Measurements from ENCODE around the gene IL15. TPM values are rescaled to one million over a fixed set of nuclear protein-coding genes. Genes with fewer than 3 reads are reported as not detected.
A peak's percentile ranks its signal among the peaks of the same experiment; 100 is the strongest.
"Not testable (repeated sequence)": the region's sequence is repeated elsewhere in the genome, so short reads cannot be mapped to it uniquely, and the experiment has no call there.

The IL15 gene
- total and polyA plus RNA-seq, 2 of the 4 experiments (the other 2 are of a cell fraction): 5.0 to 5.2 TPM

DNA sequence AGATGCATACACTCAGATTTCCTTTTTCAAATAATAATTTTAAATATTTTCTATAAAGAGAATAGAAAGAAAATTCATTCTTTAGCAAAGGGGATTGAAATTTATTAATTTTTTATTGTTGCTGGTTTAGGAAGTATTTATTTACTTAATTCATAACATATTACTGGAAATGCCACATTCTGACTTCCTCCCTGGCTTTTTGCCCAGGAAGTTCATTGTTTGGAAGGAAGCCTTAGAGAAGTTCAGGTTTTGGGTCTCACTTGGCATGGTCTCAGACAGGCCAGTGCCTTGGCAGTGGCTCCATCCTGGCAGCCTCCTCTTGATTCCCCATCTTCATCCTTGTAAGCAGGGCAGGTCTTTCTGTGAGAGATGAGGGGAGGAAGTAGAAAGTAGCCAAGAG lies 50.5 kb downstream of the IL15 start:
- Histone ChIP-seq H3K4me2 (ENCODE audit: low read depth, low read length) (no peak overlapping the region), H2BK15ac (ENCODE audit: low read depth, low read length) (peak overlapping the region; percentile 90; the same call in 2 of the 3 replicates), H3K4me3 (ENCODE audit: insufficient read depth, low read depth, low read length) (no peak overlapping the region), H3K14ac (replicated peaks; ENCODE audit: low read depth, low read length) (peak overlapping the region; percentile 57; the same call in 1 of the 2 replicates), H3K23ac (ENCODE audit: low read depth, low read length) (no peak overlapping the region), H4K8ac (ENCODE audit: low read depth in 2 of 2, low read length in 2 of 2) (no peak overlapping the region), H3K4me1 (ENCODE audit: control insufficient read depth, insufficient read depth, low read length) (no peaks in the 10 kb centered on the region), H3K36me3 (ENCODE audit: control insufficient read depth, insufficient read depth, low read length) (no peaks in the 10 kb centered on the region), H3K27ac (ENCODE audit: insufficient read depth, low read length) (no peak overlapping the region), H3K56ac (ENCODE audit: extremely low read depth, insufficient read depth, low read length) (no peak overlapping the region), H4K91ac (ENCODE audit: insufficient read depth, low read depth, low read length) (no peak overlapping the region; the same call in 1 of the 2 replicates), H2BK5ac (ENCODE audit: low read depth, low read length, poor library complexity, severe bottlenecking) (no peak overlapping the region), H2AK5ac (ENCODE audit: low read depth, low read length) (peak overlapping the region; percentile 89; the same call in 1 of the 2 replicates), H4K20me1 (ENCODE audit: insufficient read depth, low read length) (no peaks in the 10 kb centered on the region), H2BK120ac (ENCODE audit: low read depth, low read length) (peak overlapping the region; percentile 6; the same call in 1 of the 2 replicates), H3K27me3 (ENCODE audit: control insufficient read depth, insufficient read depth, low read length) (no peaks in the 10 kb centered on the region), H2AK9ac (replicated peaks; ENCODE audit: low read depth, low read length, poor library complexity) (no peak overlapping the region), H2AFZ (replicated peaks; ENCODE audit: low read length, poor library complexity) (peak overlapping the region; percentile 63), H3K9ac (ENCODE audit: low read depth, low read length) (no peak overlapping the region), H3K18ac (ENCODE audit: low read depth, low read length) (no peak overlapping the region), H3K9me1 (ENCODE audit: insufficient read depth, low read length) (0 out of 2 replicates have a peak, but pooled peaks cover 6% of the 10 kb centered on the region), H3K79me1 (ENCODE audit: low read depth in 1 of 2, low read length in 2 of 2) (peaks cover 0 to 3% of the 10 kb centered on the region in 2 experiments; a peak in 1 of 4 replicates), H4K5ac (ENCODE audit: low read depth, low read length) (no peak overlapping the region), H2BK20ac (ENCODE audit: low read depth, low read length) (no peak overlapping the region), H3K4ac (ENCODE audit: low read depth, low read length) (0 out of 2 replicates have a peak overlapping the region, but pooled peaks have one; percentile 35), H3K9me3 (ENCODE audit: control insufficient read depth, insufficient read depth, low read length) (no peaks in the 10 kb centered on the region)
- DNase-seq (no peak), ATAC-seq (ENCODE audit: low read depth) (no peak)
- no peak for TF ChIP-seq MXI1 (IDR thresholded peaks at IDR 0.05; ENCODE audit: borderline replicate concordance, low read depth, low read length)
- TF ChIP-seq CEBPB (IDR thresholded peaks at IDR 0.05; ENCODE audit: low read depth, low read length): no peak
- no peak for TF ChIP-seq ELK1 (IDR thresholded peaks at IDR 0.05; ENCODE audit: borderline replicate concordance, low read depth, low read length)
- TF ChIP-seq BHLHE40 (IDR thresholded peaks at IDR 0.05; ENCODE audit: low read depth, low read length): no peak
- TF ChIP-seq MAZ (IDR thresholded peaks at IDR 0.05; ENCODE audit: borderline replicate concordance, low read depth, low read length): no peak
- no peak for TF ChIP-seq NFE2L2 (IDR thresholded peaks at IDR 0.05; ENCODE audit: low read depth, low read length)
- TF ChIP-seq FOS (IDR thresholded peaks at IDR 0.05; ENCODE audit: low read depth, low read length): no peak
- no peak for TF ChIP-seq MAFK (IDR thresholded peaks at IDR 0.05; ENCODE audit: low read depth, low read length)
- no peak for TF ChIP-seq POLR2A (IDR thresholded peaks at IDR 0.05; ENCODE audit: low read depth, low read length)
- dilution Hi-C loops (cut with HindIII; ENCODE audit: low sequenced_read_pairs, unreplicated experiment): no loop called here
- POLR2A ChIA-PET (ENCODE audit: unreplicated experiment): no interaction called here
- in situ Hi-C loops (cut with MboI; ENCODE audit: low sequenced_read_pairs): no loop called here
- no TSS peak for BruUV-seq (replicated peaks)
- CTCF ChIA-PET: no interaction called here
- intact Hi-C loops (cut with micrococcal nuclease): no loop called here

DNA sequence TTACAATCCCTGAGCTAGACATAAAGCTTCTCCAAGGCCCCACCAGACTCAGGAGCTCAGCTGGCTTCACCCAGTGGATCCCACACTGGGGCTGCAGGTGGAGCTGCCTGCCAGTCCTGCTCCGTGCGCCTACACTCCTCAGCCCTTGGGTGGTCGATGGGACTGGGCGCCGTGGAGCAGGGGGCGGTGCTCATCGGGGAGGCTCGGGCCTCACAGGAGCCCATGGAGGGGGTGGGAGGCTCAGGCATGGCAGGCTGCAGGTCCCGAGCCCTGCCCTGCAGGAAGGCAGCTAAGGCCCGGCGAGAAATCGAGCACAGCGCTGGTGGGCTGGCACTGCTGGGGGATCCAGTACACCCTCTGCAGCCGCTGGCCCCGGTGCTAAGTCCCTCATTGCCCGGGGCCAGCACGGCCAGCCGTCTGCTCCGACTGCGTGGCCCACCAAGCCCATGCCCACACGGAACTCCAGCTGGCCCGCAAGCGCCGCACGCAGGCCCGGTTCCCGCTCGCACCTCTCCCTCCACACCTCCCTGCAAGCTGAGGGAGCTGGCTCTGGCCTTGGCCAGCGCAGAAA lies 53.4 kb downstream of the IL15 start:
- H2BK120ac ChIP-seq (ENCODE audit: low read depth, low read length); in situ Hi-C loops (cut with MboI; ENCODE audit: low sequenced_read_pairs); H3K14ac ChIP-seq (replicated peaks; ENCODE audit: low read depth, low read length); dilution Hi-C loops (cut with HindIII; ENCODE audit: low sequenced_read_pairs, unreplicated experiment); H2AFZ ChIP-seq (replicated peaks; ENCODE audit: low read length, poor library complexity); CTCF ChIA-PET; H3K9ac ChIP-seq (ENCODE audit: low read depth, low read length); H2BK5ac ChIP-seq (ENCODE audit: low read depth, low read length, poor library complexity, severe bottlenecking); H3K9me1 ChIP-seq (ENCODE audit: insufficient read depth, low read length); intact Hi-C loops (cut with micrococcal nuclease); H3K4ac ChIP-seq (ENCODE audit: low read depth, low read length); H3K27ac ChIP-seq (ENCODE audit: insufficient read depth, low read length); H2BK15ac ChIP-seq (ENCODE audit: low read depth, low read length); H3K36me3 ChIP-seq (ENCODE audit: control insufficient read depth, insufficient read depth, low read length); H3K18ac ChIP-seq (ENCODE audit: low read depth, low read length); DNase-seq; H3K4me1 ChIP-seq (ENCODE audit: control insufficient read depth, insufficient read depth, low read length); H4K91ac ChIP-seq (ENCODE audit: insufficient read depth, low read depth, low read length); H3K9me3 ChIP-seq (ENCODE audit: control insufficient read depth, insufficient read depth, low read length); H4K8ac ChIP-seq (ENCODE audit: low read depth in 2 of 2, low read length in 2 of 2); BruUV-seq (replicated peaks); H3K4me3 ChIP-seq (ENCODE audit: insufficient read depth, low read depth, low read length); H3K79me1 ChIP-seq (ENCODE audit: low read depth in 1 of 2, low read length in 2 of 2); H3K56ac ChIP-seq (ENCODE audit: extremely low read depth, insufficient read depth, low read length); H3K4me2 ChIP-seq (ENCODE audit: low read depth, low read length); H3K23ac ChIP-seq (ENCODE audit: low read depth, low read length); H3K27me3 ChIP-seq (ENCODE audit: control insufficient read depth, insufficient read depth, low read length); H4K5ac ChIP-seq (ENCODE audit: low read depth, low read length); H4K20me1 ChIP-seq (ENCODE audit: insufficient read depth, low read length); H2AK9ac ChIP-seq (replicated peaks; ENCODE audit: low read depth, low read length, poor library complexity); H2AK5ac ChIP-seq (ENCODE audit: low read depth, low read length); H2BK20ac ChIP-seq (ENCODE audit: low read depth, low read length); POLR2A ChIA-PET (ENCODE audit: unreplicated experiment); ATAC-seq (ENCODE audit: low read depth): not testable (repeated sequence)
- WGBS, 2 experiments (ENCODE audit: extremely low coverage in 2 of 2, insufficient read length in 1 of 2): 100% methylated on average over 3 of the region's 29 CpGs; no CpG with 5 or more reads in 1 of the 2 experiments

All from IMR-90 (cell line).